HG03442 (cell line): Measurements from ENCODE around the gene HBA2.
"Not testable (repeated sequence)": the region's sequence is repeated elsewhere in the genome, so short reads cannot be mapped to it uniquely, and the experiment has no call there.

Experiments
- ATAC-seq: cut with Tn5 transposase; IDR thresholded peaks from one replicate; pipeline ENCODE4 v1.9.1; 2021; ENCODE audit warnings: mild to moderate bottlenecking, moderate library complexity; ENCODE audit not compliant: unreplicated experiment

HBA2 gene

DNA sequence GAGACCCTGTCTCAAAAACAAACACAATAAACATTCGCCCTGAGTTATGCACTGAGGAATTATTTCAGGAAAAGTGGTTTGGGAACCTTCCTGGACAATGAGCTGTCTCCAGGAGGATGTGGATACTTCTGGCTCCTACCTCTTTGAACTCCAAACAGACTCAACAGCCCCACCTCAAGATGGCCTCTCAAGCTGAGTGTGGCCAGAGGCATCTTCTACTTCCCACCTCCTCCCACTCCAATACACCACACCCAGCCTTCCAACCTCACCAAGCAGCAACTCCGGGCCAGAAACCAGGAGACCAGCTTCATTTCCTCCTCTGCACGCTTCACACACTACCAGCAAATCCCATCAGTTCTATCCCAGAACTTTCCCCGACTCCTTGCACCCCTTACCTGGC lies 19.2 kb downstream of the HBA2 start:
- ATAC-seq, result no peak

- no peak for ATAC-seq
Measured at GRCh38 chr16:192686-193085, 20.0 kb downstream of the HBA2 start.

DNA sequence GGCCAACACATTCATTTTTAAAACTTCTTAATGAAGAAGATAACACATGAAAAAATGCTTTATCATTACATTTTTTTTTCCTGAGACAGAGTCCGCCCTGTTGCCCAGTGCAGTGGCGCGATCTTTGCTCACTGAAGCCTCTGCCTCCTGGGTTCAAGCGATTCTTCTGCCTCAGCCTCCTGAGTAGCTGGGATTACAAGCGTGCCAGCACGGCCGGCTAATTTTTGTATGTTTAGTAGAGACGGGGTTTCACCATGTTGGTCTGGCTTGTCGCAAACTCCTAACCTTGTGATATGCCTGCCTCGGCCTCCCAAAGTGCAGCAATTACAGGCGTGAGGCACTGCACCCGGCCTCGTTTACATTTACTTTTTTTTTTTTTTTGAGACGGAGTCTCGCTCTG lies 20.8 kb downstream of the HBA2 start:
- no peak for ATAC-seq

- ATAC-seq, result no peak
Measured at GRCh38 chr16:194516-194915, 21.8 kb downstream of the HBA2 start.

GRCh38 chr16:200388-200787 lies 27.7 kb downstream of the HBA2 start:
- no peak for ATAC-seq

- ATAC-seq, result no peak
Measured at GRCh38 chr16:203246-203645, 30.6 kb downstream of the HBA2 start.

DNA sequence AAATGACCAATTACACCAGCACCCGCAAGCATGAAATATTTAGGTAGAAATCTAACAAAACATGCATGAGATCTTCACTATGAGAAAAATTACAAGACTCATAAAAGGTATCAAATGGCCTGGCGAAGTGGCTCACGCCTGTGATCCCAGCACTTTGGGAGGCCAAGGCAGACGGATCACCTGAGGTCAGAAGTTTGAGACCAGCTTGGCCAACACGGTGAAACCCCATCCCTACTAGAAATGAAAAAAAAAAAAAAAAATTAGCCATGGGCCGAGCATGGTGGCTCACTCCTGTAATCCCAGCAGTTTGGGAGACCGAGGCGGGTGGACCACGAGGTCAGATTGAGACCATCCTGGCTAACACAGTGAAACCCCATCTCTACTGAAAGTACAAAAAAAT lies 31.4 kb downstream of the HBA2 start:
- not testable (repeated sequence) for ATAC-seq

- ATAC-seq, result not testable (repeated sequence)
Measured at GRCh38 chr16:209359-209758, 36.7 kb downstream of the HBA2 start.

- ATAC-seq, result not testable (repeated sequence)
Measured at GRCh38 chr16:211631-212180, 39.0 kb downstream of the HBA2 start.

- no peak for ATAC-seq
Measured at GRCh38 chr16:212999-213398, 40.3 kb downstream of the HBA2 start.

DNA sequence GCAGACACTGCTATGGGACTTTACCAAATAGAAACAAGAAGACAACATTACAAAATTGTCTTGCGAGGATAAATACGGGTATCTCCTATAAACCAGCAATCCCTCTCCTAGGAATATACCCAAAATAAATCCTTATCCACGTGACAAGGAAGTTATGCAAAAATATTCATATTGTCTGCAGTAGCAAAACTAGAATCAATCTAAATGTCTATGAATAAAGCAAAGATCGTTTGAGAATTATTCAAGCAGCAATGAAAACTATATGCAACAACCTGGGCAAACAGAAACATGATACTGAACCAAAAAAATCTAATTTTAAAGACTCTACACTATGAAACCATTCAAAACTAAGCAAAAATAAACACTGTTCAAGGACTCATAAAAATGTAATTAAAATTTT lies 47.3 kb downstream of the HBA2 start:
- ATAC-seq, result no peak
